GM12874 (cell line): ENCODE results near the gene CRABP1.
A peak's percentile ranks its signal among the peaks of the same experiment; 100 is the strongest.

Experiments
- TF ChIP-seq, protein P1 (sequence below): IDR thresholded peaks from 2 replicates; pipeline ENCODE4 v1.5.1; 2011; ENCODE audit warnings: low read depth, mild to moderate bottlenecking, control low read depth, low read length, moderate library complexity; ENCODE audit not compliant: insufficient read depth

Gene CRABP1

DNA sequence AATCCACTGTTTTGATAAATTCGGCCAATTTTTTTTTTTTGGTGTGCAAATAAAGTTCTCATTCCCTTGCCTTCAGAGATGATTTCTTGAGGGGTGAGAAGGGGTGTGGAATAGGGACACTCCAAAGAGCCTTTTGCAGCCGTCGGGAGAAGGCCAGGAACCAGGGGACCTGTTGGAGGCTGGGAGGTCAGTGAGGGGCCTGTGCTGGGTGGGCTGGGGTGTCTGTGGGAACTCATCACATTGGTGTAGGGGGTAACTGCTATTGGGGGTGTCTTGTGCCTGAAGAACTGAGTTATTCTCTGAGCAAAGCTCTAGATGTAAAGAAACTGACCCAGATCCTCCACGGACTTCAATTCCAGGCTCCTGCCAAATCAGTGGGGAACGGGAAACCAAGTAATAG lies 27.2 kb upstream of the CRABP1 start:
- TF ChIP-seq, protein P1, sequence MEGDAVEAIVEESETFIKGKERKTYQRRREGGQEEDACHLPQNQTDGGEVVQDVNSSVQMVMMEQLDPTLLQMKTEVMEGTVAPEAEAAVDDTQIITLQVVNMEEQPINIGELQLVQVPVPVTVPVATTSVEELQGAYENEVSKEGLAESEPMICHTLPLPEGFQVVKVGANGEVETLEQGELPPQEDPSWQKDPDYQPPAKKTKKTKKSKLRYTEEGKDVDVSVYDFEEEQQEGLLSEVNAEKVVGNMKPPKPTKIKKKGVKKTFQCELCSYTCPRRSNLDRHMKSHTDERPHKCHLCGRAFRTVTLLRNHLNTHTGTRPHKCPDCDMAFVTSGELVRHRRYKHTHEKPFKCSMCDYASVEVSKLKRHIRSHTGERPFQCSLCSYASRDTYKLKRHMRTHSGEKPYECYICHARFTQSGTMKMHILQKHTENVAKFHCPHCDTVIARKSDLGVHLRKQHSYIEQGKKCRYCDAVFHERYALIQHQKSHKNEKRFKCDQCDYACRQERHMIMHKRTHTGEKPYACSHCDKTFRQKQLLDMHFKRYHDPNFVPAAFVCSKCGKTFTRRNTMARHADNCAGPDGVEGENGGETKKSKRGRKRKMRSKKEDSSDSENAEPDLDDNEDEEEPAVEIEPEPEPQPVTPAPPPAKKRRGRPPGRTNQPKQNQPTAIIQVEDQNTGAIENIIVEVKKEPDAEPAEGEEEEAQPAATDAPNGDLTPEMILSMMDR: no peak

GRCh38 chr15:78313383-78313782 lies 26.8 kb upstream of the CRABP1 start:
- TF ChIP-seq, protein P1: no peak

- TF ChIP-seq, protein P1: no peak
These were observed 26.0 kb upstream of the CRABP1 start for GRCh38 chr15:78314181-78314581.

DNA sequence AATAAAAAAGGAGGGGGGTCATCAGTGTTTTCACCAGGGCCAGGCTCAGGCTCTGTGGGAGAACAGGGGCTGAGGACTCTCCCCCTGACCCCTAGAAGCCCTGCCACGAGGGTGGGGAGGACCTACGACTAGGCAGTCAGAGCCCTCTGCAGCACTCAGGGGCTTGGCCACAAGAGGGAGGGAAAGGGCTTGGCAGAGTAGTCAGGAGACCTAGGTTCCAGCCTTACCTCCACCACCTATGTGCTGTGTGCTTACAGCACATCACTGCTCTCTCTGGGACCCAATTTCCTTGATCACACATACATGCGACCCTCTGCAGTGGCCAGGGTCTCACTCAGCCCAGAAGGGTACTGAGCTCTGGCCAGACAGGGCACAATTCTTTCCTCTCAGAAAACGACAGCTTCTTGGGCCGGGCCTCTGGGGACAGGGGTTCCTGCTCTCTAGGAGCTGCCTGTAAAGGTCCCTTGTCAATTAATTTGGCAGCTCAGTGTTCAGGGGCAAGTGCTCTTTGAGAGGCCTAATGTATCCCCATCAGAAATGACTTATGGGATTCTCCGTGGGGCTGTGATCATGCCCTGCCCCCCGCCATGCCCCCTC lies 24.4 kb upstream of the CRABP1 start:
- TF ChIP-seq, protein P1: peak; percentile 49; the same call in 1 of the 2 replicates

DNA sequence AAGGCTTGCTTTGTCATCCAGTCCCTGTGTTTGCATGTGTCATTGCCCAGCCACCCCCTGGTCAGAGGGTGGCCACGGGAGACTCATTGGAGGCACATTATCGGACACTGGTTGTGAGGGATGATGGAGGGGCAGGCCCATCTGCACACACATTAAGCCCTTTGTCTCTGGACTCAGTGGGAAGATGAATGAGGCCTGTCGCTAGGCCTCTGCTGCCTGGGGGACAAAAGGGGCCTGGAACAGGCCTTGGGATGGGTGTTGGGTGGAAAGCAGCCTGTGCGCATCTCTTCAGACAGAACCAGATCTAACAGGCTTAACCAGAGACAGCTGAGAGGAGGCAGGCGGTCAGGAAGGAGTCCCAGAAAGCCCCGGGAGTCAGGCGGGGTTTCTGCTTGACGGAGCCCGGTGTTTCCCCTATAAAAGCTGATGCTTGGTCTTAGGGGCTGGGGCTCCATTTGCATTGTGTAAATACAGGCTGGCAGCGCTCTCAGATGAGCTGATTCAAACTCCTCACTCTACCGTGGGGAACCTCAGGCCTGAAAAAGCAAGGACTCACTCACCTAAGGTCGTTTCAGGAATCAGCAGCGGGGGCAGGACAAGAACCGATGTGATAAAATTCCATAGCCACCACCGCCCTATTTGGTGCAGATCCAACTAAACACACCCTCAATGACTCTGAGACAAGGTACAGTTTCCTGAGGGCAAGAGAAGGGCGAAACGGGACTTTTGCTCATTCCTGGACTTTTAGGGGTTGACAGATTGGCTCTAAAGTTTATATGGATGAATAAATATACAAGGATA lies 23.7 kb upstream of the CRABP1 start:
- TF ChIP-seq, protein P1: no peak

DNA sequence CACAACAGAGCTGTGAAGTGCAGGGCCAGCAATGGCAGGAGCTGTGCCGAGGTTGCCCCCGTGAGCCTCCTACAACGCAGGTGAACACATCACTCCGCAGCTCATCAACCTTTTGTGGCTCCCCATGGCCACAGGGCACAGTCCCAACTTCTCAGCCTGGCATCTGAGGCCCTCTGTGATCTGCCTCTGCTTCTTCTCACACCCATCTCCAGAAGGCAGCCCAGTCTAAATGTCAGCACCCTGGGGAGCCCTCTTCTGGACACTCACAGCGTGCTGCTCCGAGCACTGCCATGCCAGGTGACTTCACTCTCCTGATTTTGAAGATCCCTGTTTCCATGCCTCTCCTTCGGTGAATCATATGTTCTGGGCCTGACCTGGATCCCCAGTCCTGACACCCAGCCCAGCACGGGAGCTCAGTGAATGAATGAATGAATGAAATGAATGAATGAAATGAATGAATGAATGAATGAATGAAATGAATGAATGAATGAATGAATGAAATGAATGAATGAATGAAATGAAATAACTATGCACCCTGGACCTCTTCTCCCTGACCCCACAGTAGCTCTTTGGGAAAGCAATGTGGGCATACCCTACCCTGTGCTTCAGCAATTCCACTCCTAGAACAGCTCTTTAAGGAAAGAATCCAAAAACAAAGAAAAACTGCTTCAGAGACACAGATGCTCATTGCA lies 22.9 kb upstream of the CRABP1 start:
- TF ChIP-seq, protein P1: 0 out of 2 replicates have a peak, but pooled peaks have one; percentile 23

DNA sequence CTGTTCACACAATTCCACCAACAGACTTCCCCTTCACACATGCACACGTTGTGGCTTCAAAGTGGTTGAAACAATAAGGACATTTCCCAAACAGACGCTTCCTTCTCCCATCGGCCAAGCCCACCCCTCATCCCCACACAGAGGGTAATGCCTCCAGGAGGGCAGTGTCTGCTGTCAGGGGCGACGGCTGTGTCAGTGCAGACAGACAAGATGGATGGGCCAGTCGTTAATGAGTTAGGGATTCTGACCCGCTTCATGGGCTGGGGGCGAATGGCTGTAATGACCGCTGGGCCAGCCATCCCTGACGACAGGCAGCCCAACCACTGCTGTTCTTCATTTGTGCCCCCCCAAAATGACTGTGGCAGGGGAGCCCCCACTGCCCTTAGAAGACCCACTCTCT lies 20.6 kb upstream of the CRABP1 start:
- TF ChIP-seq, protein P1: no peak
